ENCODE measurements around the gene CNGA1.
"Not testable (repeated sequence)": the region's sequence is repeated elsewhere in the genome, so short reads cannot be mapped to it uniquely, and the experiment has no call there.

The CNGA1 gene

DNA sequence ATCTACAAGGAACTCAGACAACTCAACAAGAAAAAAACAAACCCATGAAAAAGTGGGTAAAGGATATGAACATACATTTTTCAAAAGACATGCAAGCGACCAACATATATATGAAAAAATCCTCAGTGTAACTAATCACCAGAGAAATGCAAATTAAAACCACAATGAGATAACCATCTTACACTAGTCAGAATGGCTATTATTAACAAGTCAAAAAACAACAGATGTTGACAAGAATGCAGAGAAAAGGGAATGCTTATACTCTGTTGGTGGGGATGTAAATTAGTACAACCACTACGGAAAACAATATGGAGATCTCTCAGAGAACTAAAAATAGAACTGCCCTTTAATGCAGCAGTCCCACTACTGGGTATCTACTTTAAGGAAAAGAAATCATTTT is 12.2 kb upstream of the CNGA1 start:
- no peak for DNase-seq

- DNase-seq = no peak
These were observed 11.2 kb upstream of the CNGA1 start for GRCh38 chr4:48027653-48028052.

DNA sequence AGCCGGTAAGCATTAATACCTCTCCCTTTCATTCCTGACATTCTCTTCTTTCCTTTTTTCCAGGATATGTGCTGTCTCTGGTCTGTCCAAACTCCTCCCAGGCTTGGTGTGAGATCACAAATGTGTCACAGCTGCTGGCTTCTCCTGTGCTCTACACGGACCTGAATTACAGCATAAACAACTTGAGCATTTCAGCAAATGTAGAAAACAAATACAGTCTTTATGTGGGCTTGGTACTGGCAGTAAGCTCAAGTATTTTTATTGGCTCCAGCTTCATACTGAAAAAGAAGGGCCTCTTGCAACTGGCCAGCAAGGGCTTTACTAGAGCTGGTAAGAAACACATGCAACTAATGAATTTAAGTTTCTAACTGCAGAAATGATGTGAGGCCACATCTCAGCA is 8.5 kb upstream of the CNGA1 start:
- DNase-seq = no peak

- DNase-seq = no peak
These were observed 8.0 kb upstream of the CNGA1 start for GRCh38 chr4:48024522-48024921.

GRCh38 chr4:48022192-48022799 is 5.8 kb upstream of the CNGA1 start:
- DNase-seq = no peak

- no peak for DNase-seq
These were observed 4.6 kb upstream of the CNGA1 start for GRCh38 chr4:48021100-48021499.

DNA sequence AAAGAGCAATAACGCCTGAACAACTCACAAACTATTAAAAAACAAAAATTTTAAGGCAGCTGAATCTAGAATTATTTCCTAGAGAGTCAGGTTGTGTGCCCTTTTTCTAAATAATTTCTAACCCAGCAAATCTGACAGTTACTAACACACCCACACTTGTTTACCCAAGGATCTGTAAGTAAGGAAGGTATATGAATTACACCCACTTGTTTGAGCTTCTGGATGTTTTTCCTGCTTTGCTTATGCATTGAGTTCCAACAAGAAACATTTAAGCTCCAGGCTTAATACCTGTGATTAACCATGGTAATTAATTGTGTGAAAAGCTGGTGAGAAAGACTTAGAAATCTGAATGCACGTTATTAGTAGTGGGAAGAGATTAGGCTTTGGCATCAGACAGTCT is 1.6 kb upstream of the CNGA1 start:
- no peak for DNase-seq

DNA sequence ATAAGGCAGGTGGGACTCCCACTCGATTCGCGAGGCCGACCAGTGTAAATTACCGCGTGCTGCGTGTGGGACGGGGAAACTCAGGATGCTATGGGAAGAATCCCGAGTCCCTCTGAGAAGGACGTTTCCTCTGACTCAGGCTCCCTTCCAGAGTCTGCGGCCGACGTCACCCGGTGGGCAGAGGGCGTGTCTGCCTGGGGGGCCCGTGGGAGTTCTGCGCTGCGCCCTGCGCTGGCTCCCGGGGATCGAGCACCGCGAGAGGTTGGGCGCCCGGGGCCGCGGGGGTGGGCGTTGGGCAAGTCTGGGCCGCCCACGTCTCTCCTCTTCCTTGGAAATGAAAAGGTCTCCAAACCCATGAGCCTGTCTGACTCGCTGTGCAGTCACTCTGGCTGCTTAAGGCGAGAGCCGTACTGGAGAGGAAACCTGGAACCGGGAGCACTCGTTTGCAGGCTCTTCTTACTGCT is 659 bp upstream of the CNGA1 start:
- DNase-seq = peak; percentile 58

DNA sequence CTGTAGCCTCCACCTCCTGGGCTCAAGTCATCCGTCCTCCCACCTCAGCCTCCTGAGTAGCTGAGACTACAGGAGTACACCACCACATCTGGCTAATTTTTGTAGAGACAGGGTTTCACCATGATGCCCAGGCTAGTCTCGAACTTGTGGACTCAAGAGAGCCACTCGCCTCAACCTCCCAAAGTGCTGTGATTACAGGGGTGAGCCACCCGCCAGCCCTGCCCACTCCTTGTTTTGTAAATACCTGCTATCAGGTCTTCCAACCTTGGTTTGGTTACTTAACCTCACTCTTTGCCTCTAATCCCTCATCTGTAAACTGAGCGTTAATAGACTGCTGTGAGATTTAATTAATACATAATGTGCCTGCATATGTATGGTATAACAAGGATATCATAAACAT is 803 bp downstream of the CNGA1 start:
- DNase-seq = no peak

DNA sequence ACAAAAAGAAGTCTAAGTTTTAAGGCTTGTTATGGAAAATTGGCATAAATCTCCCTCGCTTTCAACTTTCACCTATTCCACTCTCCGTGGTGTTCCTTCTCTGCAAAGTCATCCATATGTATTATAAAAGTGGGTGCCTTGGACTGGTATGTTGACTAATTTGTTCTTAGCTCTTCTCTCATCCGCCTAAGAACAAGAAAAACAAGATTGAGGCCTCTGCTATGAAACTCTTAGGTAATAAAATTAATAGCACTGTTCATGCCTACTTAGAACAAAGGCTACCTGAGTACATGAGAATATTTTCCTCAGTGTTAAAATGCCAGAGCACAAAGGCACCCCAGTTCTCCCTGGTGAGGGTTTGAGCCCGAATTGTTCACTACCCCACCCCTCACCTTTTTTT is 1.3 kb downstream of the CNGA1 start:
- DNase-seq = no peak

DNA sequence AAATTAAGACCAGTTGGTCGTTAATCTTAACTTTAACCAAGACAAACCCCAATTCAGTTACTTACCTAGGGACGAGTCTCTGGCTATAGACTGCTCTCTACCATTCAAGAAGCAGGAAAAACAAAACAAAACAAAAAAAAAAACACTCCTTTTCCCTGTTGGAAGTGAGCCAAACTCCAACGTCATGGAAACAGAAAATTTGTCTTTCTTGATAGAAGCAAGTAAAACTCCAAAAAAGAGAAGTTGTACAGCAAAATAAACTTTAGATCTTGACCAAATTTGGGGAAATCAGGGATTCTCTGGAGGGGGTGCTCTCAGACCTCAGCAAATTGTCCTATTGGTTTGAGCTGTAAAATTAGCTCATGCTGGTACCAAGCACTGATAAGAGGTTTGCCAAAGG is 3.7 kb downstream of the CNGA1 start:
- no peak for DNase-seq

DNA sequence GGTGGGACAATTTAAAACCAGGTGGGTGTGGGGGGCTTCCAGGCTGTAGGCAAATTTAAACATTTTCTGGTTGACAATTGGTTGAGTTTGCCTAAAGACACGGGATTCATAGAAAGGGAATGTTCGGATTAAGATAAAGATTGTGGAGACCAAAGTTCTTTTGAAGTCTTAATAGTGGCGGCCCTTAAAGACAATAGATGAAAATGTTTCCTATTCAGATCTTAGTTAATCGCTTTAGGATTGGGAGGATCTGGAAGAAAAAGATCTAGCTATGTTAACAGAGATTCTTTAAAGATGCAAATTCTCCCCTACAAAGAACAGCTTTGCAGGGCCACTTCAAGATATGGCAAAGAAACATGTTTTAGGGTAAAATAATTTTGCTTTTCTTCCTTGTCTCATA is 4.8 kb downstream of the CNGA1 start:
- no peak for DNase-seq

- DNase-seq = not testable (repeated sequence)
These were observed 5.6 kb downstream of the CNGA1 start for GRCh38 chr4:48010906-48011305.

- DNase-seq = no peak
These were observed 8.4 kb downstream of the CNGA1 start for GRCh38 chr4:48008021-48008596.

DNA sequence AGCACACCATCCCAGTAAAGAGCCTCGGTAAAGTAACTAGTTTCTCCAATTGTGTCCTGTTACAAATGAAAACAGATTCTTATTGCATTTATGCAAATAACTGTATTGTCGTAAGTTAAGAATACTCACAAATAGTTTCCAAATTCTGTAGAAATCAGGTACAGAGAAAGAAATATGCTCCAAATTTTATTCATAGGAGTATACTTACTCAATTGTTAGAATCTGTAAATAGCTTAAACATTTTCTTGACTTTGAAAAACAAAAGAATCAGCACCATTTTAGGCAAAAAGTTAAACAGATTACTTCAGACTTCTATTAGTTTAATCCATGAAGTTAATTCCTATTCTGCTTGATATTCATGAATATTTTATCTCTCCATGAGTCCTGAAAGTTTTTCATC is 10.7 kb downstream of the CNGA1 start:
- no peak for DNase-seq

DNA sequence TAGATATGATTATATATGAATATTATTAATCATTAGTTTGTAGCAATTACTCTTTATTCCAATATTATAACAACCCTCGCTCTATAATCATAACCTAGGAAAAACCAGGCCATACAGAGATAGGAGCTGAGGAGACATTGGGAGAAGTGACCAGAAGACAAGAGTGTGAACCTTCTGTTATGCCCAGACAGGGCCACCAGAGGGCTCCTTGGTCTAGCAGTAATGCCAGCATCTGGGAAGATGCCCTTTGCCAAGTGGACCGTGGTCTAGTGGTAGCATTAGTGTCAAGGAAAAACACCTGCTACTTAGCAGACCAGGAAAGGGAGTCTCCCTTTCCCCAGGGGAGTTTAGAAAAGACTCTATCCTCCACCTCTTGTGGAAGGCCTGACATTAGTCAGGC is 12.9 kb downstream of the CNGA1 start:
- peak; percentile 17 for DNase-seq

DNA sequence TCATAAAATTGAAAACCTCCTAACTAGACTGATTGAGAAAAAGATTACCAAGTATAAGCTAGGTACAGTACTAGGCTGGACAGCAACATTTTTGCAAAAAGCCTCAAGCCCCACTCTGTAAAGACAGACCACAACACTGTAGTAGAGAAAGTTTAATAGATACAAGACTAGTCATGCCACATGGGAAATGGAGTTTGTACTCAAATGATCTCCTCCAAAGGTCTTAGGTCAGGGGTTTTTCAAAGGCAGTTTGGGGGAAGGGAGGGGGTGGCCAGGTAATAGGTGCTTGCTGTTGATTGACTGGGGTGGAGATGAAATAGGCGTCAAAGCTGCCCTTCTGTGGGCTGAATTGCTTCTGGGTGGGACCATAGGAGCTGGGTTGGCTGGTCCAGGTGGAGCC is 14.2 kb downstream of the CNGA1 start:
- no peak for DNase-seq

- no peak for DNase-seq
These were observed 20.5 kb downstream of the CNGA1 start for GRCh38 chr4:47996021-47996420.

DNA sequence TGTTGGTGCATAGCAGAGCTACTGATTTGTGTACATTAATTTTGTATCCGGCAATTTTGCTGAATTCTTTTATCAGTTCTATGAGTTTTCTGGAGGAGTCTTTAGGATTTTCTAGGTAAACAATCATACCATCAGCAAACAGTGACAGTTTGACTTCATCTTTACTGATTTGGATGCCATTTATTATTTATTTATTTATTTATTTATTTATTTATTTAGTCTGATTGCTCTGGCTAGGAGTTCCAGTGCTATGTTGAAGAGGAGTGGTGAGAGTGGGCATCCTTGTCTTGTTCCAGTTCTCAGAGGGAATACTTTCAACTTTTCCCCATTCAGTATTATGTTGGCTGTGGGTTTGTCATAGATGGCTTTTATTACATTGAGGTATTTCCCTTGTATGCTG is 24.0 kb downstream of the CNGA1 start:
- DNase-seq = not testable (repeated sequence)

DNA sequence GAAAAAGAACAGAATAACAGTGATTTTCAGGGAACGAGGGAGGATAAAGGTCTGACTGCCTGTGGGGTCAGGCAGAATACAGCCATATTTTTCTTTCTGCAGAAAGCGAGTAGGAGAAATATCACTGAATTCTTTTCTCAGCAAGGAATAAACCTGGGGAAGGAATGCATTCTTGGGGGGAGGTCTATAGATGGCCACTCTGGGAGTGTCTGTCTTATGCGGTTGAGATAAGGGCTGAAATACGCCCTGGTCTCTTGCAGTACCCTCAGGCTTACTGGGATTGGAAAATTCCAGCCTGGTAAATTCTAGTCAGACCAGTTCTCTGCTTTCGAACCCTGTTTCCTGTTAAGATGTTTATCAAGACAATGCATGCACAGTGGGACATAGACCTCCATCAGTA is 26.3 kb downstream of the CNGA1 start:
- no peak for DNase-seq

- no peak for DNase-seq
These were observed 41.9 kb downstream of the CNGA1 start for GRCh38 chr4:47974566-47974965.

GRCh38 chr4:47972721-47973120 is 43.8 kb downstream of the CNGA1 start:
- no peak for DNase-seq

- DNase-seq = no peak
These were observed 44.3 kb downstream of the CNGA1 start for GRCh38 chr4:47972181-47972580.

DNA sequence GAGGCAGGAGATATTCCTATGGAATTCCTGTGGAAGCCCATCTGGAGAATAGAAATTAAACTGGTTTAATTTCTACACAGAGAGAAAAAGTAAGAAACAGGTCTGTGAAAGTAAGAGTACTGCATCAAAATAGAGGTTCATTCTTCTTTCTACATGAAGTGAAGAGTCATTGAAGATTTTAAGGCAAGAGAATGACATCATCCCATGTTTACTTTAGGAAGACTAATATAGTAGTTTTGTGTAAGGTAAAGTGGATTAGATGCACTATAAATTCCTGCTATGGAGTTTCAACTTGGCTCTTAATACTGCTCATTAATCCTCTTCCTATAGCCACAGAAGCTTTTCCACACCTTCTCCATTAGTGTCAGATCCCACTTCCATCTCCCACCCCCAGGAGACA is 47.6 kb downstream of the CNGA1 start:
- no peak for DNase-seq

GRCh38 chr4:47954677-47955076 is 61.8 kb downstream of the CNGA1 start:
- DNase-seq = no peak
